WTC11 (cell line): ENCODE results near the gene HIP1. TPM values are rescaled to one million over a fixed set of nuclear protein-coding genes. Genes with fewer than 3 reads are reported as not detected.
A peak's percentile ranks its signal among the peaks of the same experiment; 100 is the strongest.
"Not testable (repeated sequence)": the region's sequence is repeated elsewhere in the genome, so short reads cannot be mapped to it uniquely, and the experiment has no call there.

ENCODE experiments used
- ATAC-seq: fragments of 200-7000 bp; cut with Tn5 transposase; 2 replicates; pipeline ENCODE4 v1.10.0; 2021; ENCODE audit warnings: mild to moderate bottlenecking, moderate library complexity
- CTCF ChIA-PET: fragments of 300-600 bp; sonication (Branson Sonifier 250); formaldehyde crosslinking; loops from one replicate; lab custom pipeline; 2021; ENCODE audit warnings: antibody characterized with exemption; lab: Charles Lee
- POLR2A ChIA-PET: fragments of 350-600 bp; sonication (Branson Sonifier 250); formaldehyde crosslinking; loops from one replicate; lab custom pipeline; 2021; ENCODE audit warnings: antibody characterized with exemption; lab: Charles Lee
- DNase-seq: peaks from one replicate; pipeline ENCODE4 v3.0.0; 2021; ENCODE audit warnings: low spot score
- H3K27ac Mint-ChIP-seq: 2 replicates; pipeline ENCODE4 v1.8.0; 2021; ENCODE audit warnings: mixed read lengths
- H3K27me3 Mint-ChIP-seq: 2 replicates; pipeline ENCODE4 v1.8.0; 2021; ENCODE audit warnings: low read depth, mild to moderate bottlenecking, moderate library complexity, mixed read lengths
- H3K36me3 Mint-ChIP-seq: 2 replicates; pipeline ENCODE4 v1.8.0; 2021; ENCODE audit warnings: mixed read lengths
- H3K4me1 Mint-ChIP-seq: 2 replicates; pipeline ENCODE4 v1.8.0; 2022; ENCODE audit warnings: mixed read lengths
- H3K4me3 Mint-ChIP-seq: 2 replicates; pipeline ENCODE4 v1.8.0; 2021; ENCODE audit warnings: mild to moderate bottlenecking, moderate library complexity, mixed read lengths
- H3K9me3 Mint-ChIP-seq: 2 replicates; pipeline ENCODE4 v1.8.0; 2021; ENCODE audit warnings: mixed read lengths
- CBFB ChIP-seq: sonication (generic); formaldehyde crosslinking; IDR thresholded peaks from 2 replicates; pipeline ENCODE4 v1.8.1; 2022; ENCODE audit warnings: mild to moderate bottlenecking, low read depth, missing genetic modification reagents
- ELF4 ChIP-seq: sonication (generic); formaldehyde crosslinking; IDR thresholded peaks from 2 replicates; pipeline ENCODE4 v1.8.1; 2022; ENCODE audit warnings: low read depth, mild to moderate bottlenecking, moderate library complexity, missing genetic modification reagents
- GTF2I ChIP-seq: fragments of 250-450 bp; sonication (Bioruptor Pico); conservative IDR thresholded peaks from 2 replicates; pipeline ENCODE4 v1.4.0; 2021; ENCODE audit warnings: mild to moderate bottlenecking
- HMGA2 ChIP-seq: fragments of 250-450 bp; sonication (Bioruptor Pico); IDR thresholded peaks from 2 replicates; pipeline ENCODE4 v1.4.0; 2021; ENCODE audit warnings: mild to moderate bottlenecking, moderate library complexity
- IRF2 ChIP-seq: sonication (generic); formaldehyde crosslinking; IDR thresholded peaks from 2 replicates; pipeline ENCODE4 v1.8.0; 2022; ENCODE audit warnings: low read depth, missing genetic modification reagents, borderline replicate concordance
- KAT7 ChIP-seq: sonication (generic); formaldehyde crosslinking; IDR thresholded peaks from 2 replicates; pipeline ENCODE4 v1.8.1; 2023; ENCODE audit warnings: missing genetic modification reagents, mild to moderate bottlenecking, borderline replicate concordance
- NFYB ChIP-seq: sonication (generic); formaldehyde crosslinking; conservative IDR thresholded peaks from 2 replicates; pipeline ENCODE4 v1.8.0; 2022; ENCODE audit warnings: low read depth, missing genetic modification reagents
- PRRX2 ChIP-seq: fragments of 250-450 bp; sonication (Bioruptor Pico); IDR thresholded peaks from 2 replicates; pipeline ENCODE4 v1.8.0; 2021; ENCODE audit warnings: mild to moderate bottlenecking
- RORB ChIP-seq: fragments of 250-450 bp; sonication (Bioruptor Pico); IDR thresholded peaks from 2 replicates; pipeline ENCODE4 v1.9.0; 2021; ENCODE audit warnings: mild to moderate bottlenecking
- SMAD3 ChIP-seq: sonication (generic); formaldehyde crosslinking; IDR thresholded peaks from 2 replicates; pipeline ENCODE4 v1.8.0; 2022; ENCODE audit warnings: missing genetic modification reagents, mild to moderate bottlenecking, borderline replicate concordance
- SOX15 ChIP-seq: fragments of 250-450 bp; sonication (Bioruptor Pico); IDR thresholded peaks from 2 replicates; pipeline ENCODE4 v1.9.0; 2021; ENCODE audit warnings: mild to moderate bottlenecking
- ZNF121 ChIP-seq: sonication (generic); formaldehyde crosslinking; IDR thresholded peaks from 2 replicates; pipeline ENCODE4 v1.8.0; 2023; ENCODE audit warnings: missing genetic modification reagents
- ZNF138 ChIP-seq: sonication (generic); formaldehyde crosslinking; conservative IDR thresholded peaks from 2 replicates; pipeline ENCODE4 v1.8.1; 2022; ENCODE audit warnings: mild to moderate bottlenecking, moderate library complexity, missing genetic modification reagents
- ZNF232 ChIP-seq: sonication (generic); formaldehyde crosslinking; IDR thresholded peaks from 2 replicates; pipeline ENCODE4 v1.8.0; 2022; ENCODE audit warnings: mild to moderate bottlenecking, missing genetic modification reagents
- ZNF396 ChIP-seq: fragments of 250-450 bp; sonication (Bioruptor Pico); IDR thresholded peaks from 2 replicates; pipeline ENCODE4 v1.8.0; 2021; ENCODE audit warnings: mild to moderate bottlenecking, moderate library complexity, borderline replicate concordance
- ZNF423 ChIP-seq: fragments of 250-450 bp; sonication (Bioruptor Pico); IDR thresholded peaks from 2 replicates; pipeline ENCODE4 v2.1.2; 2022; ENCODE audit warnings: mild to moderate bottlenecking, moderate library complexity
- total RNA-seq: library from RNA; stranded (reverse); gene quantifications from 3 replicates; pipeline ENCODE4 v1.2.3, GENCODE V29; 2021
- TF ChIP-seq, protein P1 (sequence below): sonication (generic); formaldehyde crosslinking; IDR thresholded peaks from 2 replicates; pipeline ENCODE4 v1.8.1; 2023; ENCODE audit warnings: mild to moderate bottlenecking, missing genetic modification reagents, borderline replicate concordance
- TF ChIP-seq, protein P2 (sequence below): sonication (generic); formaldehyde crosslinking; IDR thresholded peaks from 2 replicates; pipeline ENCODE4 v1.8.1; 2023; ENCODE audit warnings: mild to moderate bottlenecking, missing genetic modification reagents, moderate library complexity
- TF ChIP-seq, protein P3 (sequence below): sonication (generic); formaldehyde crosslinking; IDR thresholded peaks from 2 replicates; pipeline ENCODE4 v1.8.0; 2023; ENCODE audit warnings: missing genetic modification reagents

The HIP1 gene
- total RNA-seq, 1 experiment from 2014 or later, result 75.8 TPM

DNA sequence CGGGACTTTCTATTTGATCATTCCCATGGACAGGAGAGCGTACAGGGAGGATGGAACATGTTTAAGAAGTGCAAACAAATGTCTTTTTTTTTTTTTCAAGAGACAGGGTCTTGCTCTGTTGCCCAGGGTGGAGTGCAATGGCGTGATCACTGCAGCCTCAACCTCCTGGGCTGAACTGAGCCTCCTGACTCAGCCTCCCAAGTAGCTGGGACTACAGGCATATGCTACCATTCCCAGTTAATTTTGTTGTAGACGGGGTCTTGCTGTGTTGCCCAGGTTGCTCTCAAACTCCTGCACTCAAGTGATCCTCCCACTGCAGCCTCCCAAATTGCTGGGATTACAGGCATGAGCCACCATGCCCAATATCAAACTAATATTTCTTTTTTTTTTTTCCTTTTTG, 206.1 kb downstream of the HIP1 start:
- ATAC-seq (no peak), DNase-seq (no peak)
- H3K9me3 Mint-ChIP-seq, result no peaks in the 10 kb centered on the region
- H3K4me1 Mint-ChIP-seq, result peaks cover 6% of the 10 kb centered on the region
- TF ChIP-seq ZNF121, result peak; percentile 81
- no peak for TF ChIP-seq GTF2I (CRISPR knock-in tag)
- peaks cover 19% of the 10 kb centered on the region for H3K36me3 Mint-ChIP-seq
- ChIA-PET POLR2A (no interaction called here), CTCF (no interaction called here)
- no peak overlapping the region for H3K27ac Mint-ChIP-seq
- no peak overlapping the region for H3K4me3 Mint-ChIP-seq
- H3K27me3 Mint-ChIP-seq, result no peaks in the 10 kb centered on the region

DNA sequence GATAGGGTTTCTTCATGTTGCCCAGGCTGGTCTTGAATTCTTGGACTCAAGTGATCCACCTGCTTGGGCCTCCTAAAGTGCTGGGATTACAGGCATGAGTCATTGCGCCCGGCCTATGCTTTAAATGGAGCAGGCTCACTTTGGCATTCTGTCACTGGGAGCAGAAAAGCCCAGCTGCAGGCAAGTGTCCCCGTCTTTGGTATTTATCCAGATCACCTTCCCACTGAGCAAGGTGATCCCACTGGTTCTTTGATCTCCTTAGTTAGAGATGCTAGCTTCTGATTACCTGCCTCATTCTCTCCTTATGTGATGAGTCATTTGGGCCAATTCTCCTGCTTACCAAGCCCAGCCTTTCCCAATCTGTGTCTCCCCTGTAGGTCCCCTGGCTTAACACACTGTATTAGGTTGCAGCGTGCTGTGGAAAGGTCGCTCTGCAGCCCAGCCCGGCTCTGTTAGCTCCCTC, 207.4 kb downstream of the HIP1 start:
- DNase-seq, result peak; percentile 18
- TF ChIP-seq PRRX2 (CRISPR knock-in tag) (no peak), NFYB (CRISPR knock-in tag) (no peak), SMAD3 (CRISPR knock-in tag) (no peak), KAT7 (CRISPR knock-in tag) (no peak), ZNF396 (CRISPR knock-in tag) (no peak), ELF4 (CRISPR knock-in tag) (no peak), HMGA2 (CRISPR knock-in tag) (no peak), IRF2 (CRISPR knock-in tag) (no peak), CBFB (CRISPR knock-in tag) (no peak), RORB (no peak), ZNF423 (CRISPR knock-in tag) (no peak), ZNF232 (CRISPR knock-in tag) (no peak), SOX15 (CRISPR knock-in tag) (no peak), ZNF138 (CRISPR knock-in tag) (no peak)
- TF ChIP-seq, protein P1, sequence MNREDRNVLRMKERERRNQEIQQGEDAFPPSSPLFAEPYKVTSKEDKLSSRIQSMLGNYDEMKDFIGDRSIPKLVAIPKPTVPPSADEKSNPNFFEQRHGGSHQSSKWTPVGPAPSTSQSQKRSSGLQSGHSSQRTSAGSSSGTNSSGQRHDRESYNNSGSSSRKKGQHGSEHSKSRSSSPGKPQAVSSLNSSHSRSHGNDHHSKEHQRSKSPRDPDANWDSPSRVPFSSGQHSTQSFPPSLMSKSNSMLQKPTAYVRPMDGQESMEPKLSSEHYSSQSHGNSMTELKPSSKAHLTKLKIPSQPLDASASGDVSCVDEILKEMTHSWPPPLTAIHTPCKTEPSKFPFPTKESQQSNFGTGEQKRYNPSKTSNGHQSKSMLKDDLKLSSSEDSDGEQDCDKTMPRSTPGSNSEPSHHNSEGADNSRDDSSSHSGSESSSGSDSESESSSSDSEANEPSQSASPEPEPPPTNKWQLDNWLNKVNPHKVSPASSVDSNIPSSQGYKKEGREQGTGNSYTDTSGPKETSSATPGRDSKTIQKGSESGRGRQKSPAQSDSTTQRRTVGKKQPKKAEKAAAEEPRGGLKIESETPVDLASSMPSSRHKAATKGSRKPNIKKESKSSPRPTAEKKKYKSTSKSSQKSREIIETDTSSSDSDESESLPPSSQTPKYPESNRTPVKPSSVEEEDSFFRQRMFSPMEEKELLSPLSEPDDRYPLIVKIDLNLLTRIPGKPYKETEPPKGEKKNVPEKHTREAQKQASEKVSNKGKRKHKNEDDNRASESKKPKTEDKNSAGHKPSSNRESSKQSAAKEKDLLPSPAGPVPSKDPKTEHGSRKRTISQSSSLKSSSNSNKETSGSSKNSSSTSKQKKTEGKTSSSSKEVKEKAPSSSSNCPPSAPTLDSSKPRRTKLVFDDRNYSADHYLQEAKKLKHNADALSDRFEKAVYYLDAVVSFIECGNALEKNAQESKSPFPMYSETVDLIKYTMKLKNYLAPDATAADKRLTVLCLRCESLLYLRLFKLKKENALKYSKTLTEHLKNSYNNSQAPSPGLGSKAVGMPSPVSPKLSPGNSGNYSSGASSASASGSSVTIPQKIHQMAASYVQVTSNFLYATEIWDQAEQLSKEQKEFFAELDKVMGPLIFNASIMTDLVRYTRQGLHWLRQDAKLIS, result no peak
- TF ChIP-seq, protein P2, sequence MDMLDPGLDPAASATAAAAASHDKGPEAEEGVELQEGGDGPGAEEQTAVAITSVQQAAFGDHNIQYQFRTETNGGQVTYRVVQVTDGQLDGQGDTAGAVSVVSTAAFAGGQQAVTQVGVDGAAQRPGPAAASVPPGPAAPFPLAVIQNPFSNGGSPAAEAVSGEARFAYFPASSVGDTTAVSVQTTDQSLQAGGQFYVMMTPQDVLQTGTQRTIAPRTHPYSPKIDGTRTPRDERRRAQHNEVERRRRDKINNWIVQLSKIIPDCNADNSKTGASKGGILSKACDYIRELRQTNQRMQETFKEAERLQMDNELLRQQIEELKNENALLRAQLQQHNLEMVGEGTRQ, result no peak
- TF ChIP-seq, protein P3, sequence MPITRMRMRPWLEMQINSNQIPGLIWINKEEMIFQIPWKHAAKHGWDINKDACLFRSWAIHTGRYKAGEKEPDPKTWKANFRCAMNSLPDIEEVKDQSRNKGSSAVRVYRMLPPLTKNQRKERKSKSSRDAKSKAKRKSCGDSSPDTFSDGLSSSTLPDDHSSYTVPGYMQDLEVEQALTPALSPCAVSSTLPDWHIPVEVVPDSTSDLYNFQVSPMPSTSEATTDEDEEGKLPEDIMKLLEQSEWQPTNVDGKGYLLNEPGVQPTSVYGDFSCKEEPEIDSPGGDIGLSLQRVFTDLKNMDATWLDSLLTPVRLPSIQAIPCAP (CRISPR knock-in tag), result no peak
- CTCF ChIA-PET, result interaction anchor here (0.6 kb wide), 2 partner anchors 28 to 231 kb away, joined by 3 read pairs; no protein-coding TSS in a partner anchor
- peaks cover 9% of the 10 kb centered on the region for H3K36me3 Mint-ChIP-seq
- POLR2A ChIA-PET, result interaction anchor here (0.6 to 1.1 kb wide), 2 partner anchors 448 to 516 kb away, joined by 3 to 6 read pairs; partner anchors contain the start of gene STYXL1
- H3K27me3 Mint-ChIP-seq, result no peaks in the 10 kb centered on the region
- H3K4me1 Mint-ChIP-seq, result peaks cover 12% of the 10 kb centered on the region
- H3K9me3 Mint-ChIP-seq, result no peaks in the 10 kb centered on the region
- peak; percentile 9 for ATAC-seq
- H3K27ac Mint-ChIP-seq, result peak overlapping the region; percentile 59; the same call in 1 of the 2 replicates
- H3K4me3 Mint-ChIP-seq, result no peak overlapping the region

DNA sequence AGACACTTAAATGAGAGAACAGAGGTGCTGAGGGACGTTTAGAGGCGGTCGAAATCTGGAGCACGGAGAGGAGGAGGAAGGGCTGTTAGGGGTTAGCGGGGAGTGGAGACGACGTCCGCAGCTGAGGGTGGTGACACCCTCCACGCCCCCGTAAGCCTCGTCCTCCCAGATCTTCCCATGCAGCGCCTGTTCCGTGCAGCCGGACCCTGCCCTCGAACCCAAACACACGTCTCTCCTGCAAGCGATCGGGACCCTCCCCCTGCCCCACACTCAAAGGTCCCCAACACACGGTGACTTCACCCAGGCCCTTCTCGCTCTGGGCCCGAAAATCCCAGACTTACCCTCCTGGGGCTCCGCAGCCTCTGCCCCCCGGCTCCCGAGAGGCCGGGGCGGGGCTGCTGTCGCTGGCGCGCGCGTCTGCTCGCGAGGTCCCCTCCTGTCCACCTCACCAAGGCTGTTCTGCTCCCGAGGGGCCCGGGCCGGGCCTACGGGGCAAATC, 211.5 kb downstream of the HIP1 start:
- Mint-ChIP-seq H3K36me3 (peaks cover 32% of the 10 kb centered on the region), H3K4me3 (peak overlapping the region; percentile 90), H3K27ac (peak overlapping the region; percentile 82), H3K9me3 (peaks cover 12% of the 10 kb centered on the region), H3K4me1 (peaks cover 12% of the 10 kb centered on the region)
- H3K27me3 Mint-ChIP-seq, ATAC-seq, CTCF ChIA-PET, POLR2A ChIA-PET: not testable (repeated sequence)
- peak; percentile 19 for DNase-seq

DNA sequence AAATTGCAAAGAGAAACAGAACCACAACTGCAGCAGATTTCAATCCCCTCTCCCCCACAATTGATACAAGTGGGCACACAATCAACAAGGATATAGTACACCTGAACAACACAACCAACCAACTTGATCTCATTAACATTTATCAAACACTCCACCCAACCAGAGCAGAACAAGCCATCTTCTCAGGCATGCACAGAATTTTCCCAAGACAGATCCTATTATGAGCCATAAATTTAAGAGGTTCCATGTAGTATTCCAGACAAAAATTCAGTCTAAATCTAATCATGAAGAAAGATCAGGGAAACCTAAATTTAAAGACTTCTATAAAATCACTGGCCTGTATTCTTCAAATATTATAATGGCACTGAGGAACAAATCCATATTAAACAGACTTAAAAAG, 217.0 kb downstream of the HIP1 start:
- peaks cover 25% of the 10 kb centered on the region for H3K9me3 Mint-ChIP-seq
- peaks cover 63% of the 10 kb centered on the region for H3K36me3 Mint-ChIP-seq
- DNase-seq, CTCF ChIA-PET, H3K27me3 Mint-ChIP-seq, POLR2A ChIA-PET, H3K4me3 Mint-ChIP-seq, H3K27ac Mint-ChIP-seq, H3K4me1 Mint-ChIP-seq, ATAC-seq: not testable (repeated sequence)

DNA sequence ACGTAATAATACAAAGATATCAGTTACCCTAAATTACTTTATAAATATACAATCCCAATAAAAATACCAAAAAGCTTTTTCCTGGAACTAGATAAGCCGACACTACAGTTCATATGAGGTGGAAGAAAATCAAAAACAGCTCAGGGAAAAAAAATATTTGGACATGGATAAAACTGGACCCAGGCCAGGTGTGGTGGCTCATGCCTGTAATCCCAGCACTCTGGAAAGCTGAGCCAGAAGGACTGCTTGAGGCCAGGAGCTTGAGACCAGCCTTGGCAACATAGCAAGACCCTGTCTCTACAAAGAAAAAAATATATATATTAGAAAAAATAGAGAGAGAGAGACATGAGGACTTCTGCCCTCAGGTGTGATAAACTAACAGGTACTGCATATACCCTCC, 219.9 kb downstream of the HIP1 start:
- ATAC-seq, POLR2A ChIA-PET, H3K4me1 Mint-ChIP-seq, DNase-seq, H3K4me3 Mint-ChIP-seq, CTCF ChIA-PET, H3K27ac Mint-ChIP-seq, H3K27me3 Mint-ChIP-seq: not testable (repeated sequence)
- H3K9me3 Mint-ChIP-seq, result peaks cover 22% of the 10 kb centered on the region
- H3K36me3 Mint-ChIP-seq, result peaks cover 55% of the 10 kb centered on the region

DNA sequence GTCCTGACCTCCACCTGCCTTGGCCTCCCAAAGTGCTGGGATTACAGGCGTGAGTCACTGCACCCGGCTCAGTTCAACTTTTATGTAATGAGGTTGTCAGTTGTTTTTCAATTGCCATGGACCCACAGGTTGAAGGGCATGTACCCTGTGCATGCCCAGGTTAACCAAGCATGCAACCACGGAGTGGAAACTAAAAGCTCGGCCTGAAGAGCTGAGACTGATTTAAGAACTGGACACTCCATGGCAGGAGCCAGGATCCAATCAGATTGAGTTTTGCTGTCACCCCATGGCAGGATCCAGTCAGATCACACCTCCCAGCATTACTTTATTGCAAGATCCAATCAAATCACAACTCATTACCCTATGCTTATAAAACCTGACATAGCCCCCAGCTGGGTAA, 229.7 kb downstream of the HIP1 start:
- H3K9me3 Mint-ChIP-seq, H3K4me3 Mint-ChIP-seq, DNase-seq, ATAC-seq, CTCF ChIA-PET, POLR2A ChIA-PET, H3K27ac Mint-ChIP-seq, H3K27me3 Mint-ChIP-seq, H3K4me1 Mint-ChIP-seq: not testable (repeated sequence)
- H3K36me3 Mint-ChIP-seq, result peaks cover 10% of the 10 kb centered on the region
